BLaER1 treated with 17β-estradiol and CSF1 and Interleukin-3, amounts not matched to agents 10 nM and 100 nM (cell line): ENCODE data around the gene SERPINB13.
A peak's percentile ranks its signal among the peaks of the same experiment; 100 is the strongest.

ENCODE experiments used
- H3K27ac ChIP-seq, 11 experiments: shearing (Covaris generic); formaldehyde crosslinking; 2 replicates each; pipeline ENCODE4 v1.8.1; 2022
- H3K27me3 ChIP-seq, 11 experiments: shearing (Covaris generic); formaldehyde crosslinking; 2 replicates each; pipeline ENCODE4 v1.8.1; 2022
- H3K36me3 ChIP-seq, 11 experiments: shearing (Covaris generic); formaldehyde crosslinking; 2 replicates each; pipeline ENCODE4 v1.8.1; 2022
- H3K4me1 ChIP-seq, 10 experiments: shearing (Covaris generic); formaldehyde crosslinking; 2 replicates each; pipeline ENCODE4 v1.8.1; 2022
- H3K4me2 ChIP-seq, 11 experiments: shearing (Covaris generic); formaldehyde crosslinking; 2 replicates each; pipeline ENCODE4 v1.8.1; 2022
- H3K4me3 ChIP-seq, 10 experiments: shearing (Covaris generic); formaldehyde crosslinking; 2 replicates each; pipeline ENCODE4 v1.8.1; 2022
- H3K9ac ChIP-seq, 11 experiments: shearing (Covaris generic); formaldehyde crosslinking; 2 replicates each; pipeline ENCODE4 v1.8.1; 2022
- H3K9me3 ChIP-seq, 11 experiments: shearing (Covaris generic); formaldehyde crosslinking; replicated peaks in 1 of 11; 2 replicates each; pipeline ENCODE4 v1.8.1; 2022
- H4K20me1 ChIP-seq, 11 experiments: shearing (Covaris generic); formaldehyde crosslinking; 2 replicates each; pipeline ENCODE4 v1.8.1; 2022
- Cebpa-rat ChIP-seq, 11 experiments: shearing (Covaris generic); IDR thresholded peaks; 2 replicates each; pipeline ENCODE4 v1.8.1; 2022

Gene SERPINB13

DNA sequence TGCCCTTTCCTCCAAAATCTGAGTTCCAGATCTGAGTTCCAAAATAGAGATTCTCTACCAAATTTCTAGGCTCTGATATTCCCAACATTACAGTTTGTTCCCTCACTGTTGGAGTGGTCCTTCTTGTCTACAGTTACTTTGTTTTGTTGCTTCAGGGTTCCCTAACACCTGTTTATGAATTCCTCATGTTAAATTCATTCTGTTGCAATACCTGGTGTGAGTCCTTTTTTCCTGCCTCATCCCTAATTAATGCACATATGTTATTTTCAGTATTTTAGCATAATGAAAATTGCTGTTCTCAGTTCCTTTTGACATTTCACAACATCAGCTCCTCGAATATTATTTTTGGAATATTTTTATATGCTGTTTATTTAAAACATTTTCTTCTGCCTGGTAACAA lies 16.2 kb downstream of the SERPINB13 start:
- Histone ChIP-seq H3K27ac (no peak overlapping the region), H3K9ac (no peak overlapping the region), H3K27me3 (no peaks in the 10 kb centered on the region), H3K4me2 (peak overlapping the region in 1 of 11 experiments; percentile 53; a peak in 2 of 22 replicates), H3K4me1 (peaks cover 0 to 16% (median 0%) of the 10 kb centered on the region in 10 experiments; a peak in 3 of 20 replicates), H4K20me1 (no peaks in the 10 kb centered on the region), H3K36me3 (no peaks in the 10 kb centered on the region), H3K9me3 (peaks cover 0 to 7% (median 0%) of the 10 kb centered on the region in 11 experiments; a peak in 5 of 22 replicates), H3K4me3 (no peak overlapping the region)
- TF ChIP-seq Cebpa-rat (IDR thresholded peaks at IDR 0.05): no peak

DNA sequence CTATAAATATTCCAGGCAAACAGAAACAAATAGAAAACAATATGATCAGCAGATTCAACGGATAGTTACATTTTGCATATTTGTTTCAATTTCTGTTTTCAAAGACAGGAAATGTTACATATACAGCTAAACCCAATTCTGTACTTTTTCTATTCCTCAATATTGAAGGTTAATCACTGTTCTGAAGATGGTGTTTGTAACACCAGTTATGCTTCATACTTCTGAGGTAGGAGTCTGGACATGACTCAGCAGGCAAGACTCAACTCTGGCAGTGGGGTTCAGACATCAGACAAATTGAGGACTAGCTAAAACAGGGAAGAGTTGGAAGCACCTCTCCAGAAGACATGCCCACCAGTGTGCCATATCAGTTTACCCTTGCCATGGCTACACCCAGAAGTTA lies 16.6 kb downstream of the SERPINB13 start:
- no peak overlapping the region for H3K27ac ChIP-seq
- no peaks in the 10 kb centered on the region for H4K20me1 ChIP-seq
- H3K36me3 ChIP-seq: no peaks in the 10 kb centered on the region
- no peaks in the 10 kb centered on the region for H3K27me3 ChIP-seq
- H3K4me1 ChIP-seq: peaks cover 0 to 16% (median 0%) of the 10 kb centered on the region in 10 experiments; a peak in 3 of 20 replicates
- H3K4me3 ChIP-seq: no peak overlapping the region
- no peak for TF ChIP-seq Cebpa-rat (IDR thresholded peaks at IDR 0.05)
- H3K4me2 ChIP-seq: peak overlapping the region in 2 of 11 experiments; percentile 31 to 53; a peak in 2 of 22 replicates
- H3K9ac ChIP-seq: no peak overlapping the region
- peaks cover 0 to 7% (median 0%) of the 10 kb centered on the region in 11 experiments; a peak in 5 of 22 replicates for H3K9me3 ChIP-seq

- H3K36me3 ChIP-seq: no peaks in the 10 kb centered on the region
- no peak overlapping the region for H3K9ac ChIP-seq
- H3K4me1 ChIP-seq: peaks cover 0 to 16% (median 0%) of the 10 kb centered on the region in 10 experiments; a peak in 3 of 20 replicates
- H3K4me3 ChIP-seq: no peak overlapping the region
- no peak overlapping the region for H3K27ac ChIP-seq
- H3K27me3 ChIP-seq: no peaks in the 10 kb centered on the region
- no peak overlapping the region for H3K4me2 ChIP-seq
- H3K9me3 ChIP-seq: peaks cover 0 to 7% (median 0%) of the 10 kb centered on the region in 11 experiments; a peak in 5 of 22 replicates
- no peak for TF ChIP-seq Cebpa-rat (IDR thresholded peaks at IDR 0.05)
- H4K20me1 ChIP-seq: no peaks in the 10 kb centered on the region
Observed at GRCh38 chr18:63604791-63605567, 17.8 kb downstream of the SERPINB13 start.

- Histone ChIP-seq H3K36me3 (no peaks in the 10 kb centered on the region), H3K4me3 (no peak overlapping the region), H3K27ac (no peak overlapping the region), H3K27me3 (no peaks in the 10 kb centered on the region), H3K4me1 (peaks cover 0 to 16% (median 0%) of the 10 kb centered on the region in 10 experiments; a peak in 3 of 20 replicates), H3K9me3 (no peaks in the 10 kb centered on the region), H3K9ac (no peak overlapping the region), H3K4me2 (no peak overlapping the region), H4K20me1 (no peaks in the 10 kb centered on the region)
- TF ChIP-seq Cebpa-rat (IDR thresholded peaks at IDR 0.05): no peak
Observed at GRCh38 chr18:63606526-63606925, 19.4 kb downstream of the SERPINB13 start.

GRCh38 chr18:63613420-63613819 lies 26.3 kb downstream of the SERPINB13 start:
- no peaks in the 10 kb centered on the region for H3K9me3 ChIP-seq
- H3K27ac ChIP-seq: no peak overlapping the region
- TF ChIP-seq Cebpa-rat (IDR thresholded peaks at IDR 0.05): no peak
- no peak overlapping the region for H3K4me2 ChIP-seq
- H3K36me3 ChIP-seq: no peaks in the 10 kb centered on the region
- H3K4me1 ChIP-seq: no peaks in the 10 kb centered on the region
- no peak overlapping the region for H3K4me3 ChIP-seq
- no peaks in the 10 kb centered on the region for H3K27me3 ChIP-seq
- no peak overlapping the region for H3K9ac ChIP-seq
- no peaks in the 10 kb centered on the region for H4K20me1 ChIP-seq

- Histone ChIP-seq H3K27me3 (no peaks in the 10 kb centered on the region), H3K4me1 (no peaks in the 10 kb centered on the region), H3K27ac (no peak overlapping the region), H3K4me3 (no peak overlapping the region), H3K4me2 (no peak overlapping the region), H3K9me3 (peaks cover 7 to 34% (median 20%) of the 10 kb centered on the region in 11 experiments; a peak in 20 of 22 replicates), H4K20me1 (no peaks in the 10 kb centered on the region), H3K9ac (no peak overlapping the region), H3K36me3 (no peaks in the 10 kb centered on the region)
- no peak for TF ChIP-seq Cebpa-rat (IDR thresholded peaks at IDR 0.05)
Observed at GRCh38 chr18:63617049-63617914, 30.1 kb downstream of the SERPINB13 start.

GRCh38 chr18:63617915-63618234 lies 30.7 kb downstream of the SERPINB13 start:
- Histone ChIP-seq H3K4me1 (no peaks in the 10 kb centered on the region), H3K4me3 (no peak overlapping the region), H3K4me2 (no peak overlapping the region), H4K20me1 (no peaks in the 10 kb centered on the region), H3K27me3 (no peaks in the 10 kb centered on the region), H3K9ac (no peak overlapping the region), H3K27ac (no peak overlapping the region), H3K36me3 (no peaks in the 10 kb centered on the region), H3K9me3 (peaks cover 13 to 39% (median 23%) of the 10 kb centered on the region in 11 experiments)
- no peak for TF ChIP-seq Cebpa-rat (IDR thresholded peaks at IDR 0.05)

DNA sequence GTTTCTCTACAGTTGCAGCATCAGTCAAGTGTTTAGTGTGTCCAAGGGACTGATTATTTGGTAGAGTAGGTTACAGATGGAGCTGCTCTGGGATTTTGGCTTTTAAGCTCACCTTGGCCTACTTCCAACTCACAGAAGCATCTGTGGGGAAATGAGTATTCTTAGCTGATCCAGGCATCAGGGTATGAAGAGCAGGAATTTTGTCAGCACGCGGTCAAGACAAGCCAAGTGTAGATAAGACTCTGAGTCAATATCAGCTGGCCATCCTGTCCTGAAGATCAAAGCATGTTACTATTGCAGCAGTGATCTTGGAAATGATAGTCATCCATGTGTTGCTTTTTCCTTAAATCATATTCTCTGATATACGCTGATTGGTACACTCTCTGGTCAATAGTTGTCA lies 32.5 kb downstream of the SERPINB13 start:
- Histone ChIP-seq H4K20me1 (no peaks in the 10 kb centered on the region), H3K27me3 (no peaks in the 10 kb centered on the region), H3K27ac (no peak overlapping the region), H3K4me2 (no peak overlapping the region), H3K9me3 (peaks cover 26 to 57% (median 40%) of the 10 kb centered on the region in 11 experiments), H3K4me3 (no peak overlapping the region), H3K4me1 (no peaks in the 10 kb centered on the region), H3K36me3 (peaks cover 0 to 4% (median 0%) of the 10 kb centered on the region in 11 experiments; a peak in 1 of 22 replicates), H3K9ac (no peak overlapping the region)
- no peak for TF ChIP-seq Cebpa-rat (IDR thresholded peaks at IDR 0.05)

DNA sequence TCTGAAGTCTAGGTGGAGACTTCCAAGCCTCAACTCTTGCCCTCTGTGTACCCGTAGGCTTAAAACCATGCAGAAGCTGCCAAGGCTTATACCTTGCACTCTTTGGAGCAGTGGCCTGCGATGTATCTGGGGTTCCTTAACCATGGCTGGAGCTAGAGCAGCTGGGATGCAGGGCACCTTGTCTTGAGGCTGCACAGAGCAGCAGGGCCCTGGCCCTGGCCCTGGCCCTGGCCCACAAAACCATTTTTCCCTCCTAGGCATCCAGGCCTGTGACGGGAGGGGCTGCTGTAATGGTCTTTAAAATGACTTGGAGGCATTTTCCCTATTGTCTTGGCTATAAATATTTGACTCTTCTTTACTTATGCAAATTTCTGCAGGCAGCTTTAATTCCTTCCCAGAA lies 37.7 kb downstream of the SERPINB13 start:
- Histone ChIP-seq H3K4me3 (no peak overlapping the region), H4K20me1 (no peaks in the 10 kb centered on the region), H3K4me2 (no peak overlapping the region), H3K9ac (no peak overlapping the region), H3K27me3 (no peaks in the 10 kb centered on the region), H3K9me3 (peaks cover 51 to 84% (median 69%) of the 10 kb centered on the region in 11 experiments), H3K27ac (no peak overlapping the region), H3K36me3 (peaks cover 0 to 7% (median 0%) of the 10 kb centered on the region in 11 experiments; a peak in 2 of 22 replicates), H3K4me1 (no peaks in the 10 kb centered on the region)
- TF ChIP-seq Cebpa-rat (IDR thresholded peaks at IDR 0.05): no peak
